GM21360 (cell line): Measurements from ENCODE around the gene CFAP45.

Experiments
- ATAC-seq: cut with Tn5 transposase; IDR thresholded peaks from one replicate; pipeline ENCODE4 v1.9.1; 2021; ENCODE audit warnings: mild to moderate bottlenecking, moderate library complexity; ENCODE audit not compliant: unreplicated experiment

Gene CFAP45

DNA sequence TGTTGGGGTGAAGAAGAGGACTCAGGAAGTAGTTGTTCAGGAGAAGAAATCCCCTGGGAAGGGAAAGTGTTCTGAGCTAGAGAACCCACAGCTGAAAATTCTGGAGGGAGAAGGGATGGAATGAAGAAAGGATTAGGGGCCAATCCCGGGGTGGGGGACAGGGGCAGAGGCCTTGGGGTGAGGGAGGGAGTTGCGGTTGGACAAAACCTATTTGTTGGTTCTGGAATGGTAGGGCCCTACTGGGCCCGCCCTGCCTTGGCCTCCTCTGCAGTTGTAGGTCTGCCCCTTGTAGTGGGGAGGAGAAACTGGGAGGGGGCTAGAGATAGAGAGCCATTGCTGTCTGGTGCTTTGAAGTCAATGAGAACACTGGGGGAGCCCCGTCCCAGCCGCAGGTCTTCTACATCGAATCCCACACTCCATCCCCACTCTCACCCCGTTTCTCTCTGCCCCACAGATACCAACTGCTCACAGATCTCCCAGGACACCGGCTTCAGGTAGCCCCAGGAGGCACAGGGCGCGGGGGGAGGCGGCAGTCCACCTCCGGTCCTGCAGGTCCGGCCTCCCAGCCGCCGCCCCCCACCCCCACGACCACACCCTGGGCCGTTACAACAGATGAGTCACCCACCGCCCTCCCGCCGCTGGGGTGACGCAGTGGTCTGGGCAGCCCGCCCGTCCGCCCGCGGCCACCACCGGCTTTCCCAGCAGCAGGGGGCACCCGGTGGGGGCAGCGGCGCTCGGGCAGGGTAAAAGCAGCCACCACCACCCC, 24.2 kb upstream of the CFAP45 start:
- ATAC-seq, result no peak

DNA sequence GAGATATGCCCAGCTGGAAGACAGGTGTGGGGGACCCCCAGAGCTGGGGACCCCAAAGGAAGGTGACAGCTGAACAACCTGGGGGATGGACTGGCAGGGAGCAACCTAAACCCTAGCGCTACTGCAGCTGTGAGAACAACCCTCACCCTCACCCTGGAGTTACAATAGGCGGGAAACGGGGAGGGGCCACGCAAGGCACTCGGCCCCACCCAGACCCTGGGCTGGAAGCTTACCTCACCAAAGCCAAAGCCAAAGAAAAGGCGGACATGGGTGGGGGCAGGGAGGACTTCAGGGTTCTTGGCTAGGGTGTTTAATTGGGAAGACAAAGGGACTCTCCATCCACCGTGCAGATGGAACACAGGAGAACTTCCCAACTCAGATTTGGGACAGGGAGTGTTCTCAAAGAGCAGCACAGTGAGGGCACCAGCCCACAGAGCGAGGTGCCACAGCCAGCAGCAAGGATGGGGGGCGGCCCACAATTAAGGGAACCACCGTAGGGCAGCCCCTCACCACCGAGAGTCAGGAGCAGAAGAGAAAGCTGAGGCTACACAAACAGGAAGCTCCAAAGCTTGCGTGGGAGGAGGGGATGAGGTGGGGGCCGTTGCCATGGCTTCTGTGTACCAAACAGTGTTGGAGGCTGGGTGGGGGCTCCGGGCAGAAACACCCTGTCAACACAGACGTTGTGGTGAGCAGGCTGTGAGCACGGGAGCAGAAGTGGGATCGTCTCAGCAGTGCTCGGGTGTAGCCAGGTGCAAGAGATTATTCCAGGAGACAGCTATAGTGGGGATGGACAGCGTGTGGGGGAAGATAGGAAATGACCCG, 23.4 kb upstream of the CFAP45 start:
- peak; percentile 29 for ATAC-seq

DNA sequence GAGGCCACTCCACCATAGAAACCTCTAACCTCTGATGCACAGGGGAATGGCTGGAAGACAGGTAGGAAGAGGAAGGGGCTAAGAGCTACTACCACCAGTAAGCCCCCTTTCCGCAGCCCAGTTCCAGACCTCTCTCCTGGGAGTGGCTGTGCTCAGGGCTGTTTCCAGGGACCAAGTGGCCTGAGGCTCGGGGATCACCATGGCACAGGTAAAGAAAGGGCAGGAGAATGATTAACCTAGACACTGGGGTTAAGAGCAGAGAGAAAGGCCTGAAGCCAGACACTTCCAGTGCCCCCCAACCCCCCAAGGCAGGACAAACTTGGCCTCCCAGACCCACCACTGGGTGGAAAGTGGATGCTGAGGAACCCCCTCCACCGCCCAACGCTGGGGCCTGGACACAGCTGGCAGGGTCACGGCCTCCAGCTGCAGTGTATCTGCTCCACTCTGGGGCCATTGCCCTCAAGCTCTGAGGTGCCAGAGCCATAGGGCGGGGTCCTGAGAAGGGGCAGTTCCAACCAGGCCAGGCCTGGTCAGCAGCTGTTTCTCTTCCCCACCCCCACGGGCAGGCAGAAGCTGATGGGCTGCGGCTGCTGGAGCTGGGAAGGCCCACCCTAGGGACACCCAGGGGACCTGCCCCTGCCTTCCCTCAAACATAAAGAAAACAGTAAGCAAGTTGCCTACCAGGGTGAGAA, 22.7 kb upstream of the CFAP45 start:
- no peak for ATAC-seq

DNA sequence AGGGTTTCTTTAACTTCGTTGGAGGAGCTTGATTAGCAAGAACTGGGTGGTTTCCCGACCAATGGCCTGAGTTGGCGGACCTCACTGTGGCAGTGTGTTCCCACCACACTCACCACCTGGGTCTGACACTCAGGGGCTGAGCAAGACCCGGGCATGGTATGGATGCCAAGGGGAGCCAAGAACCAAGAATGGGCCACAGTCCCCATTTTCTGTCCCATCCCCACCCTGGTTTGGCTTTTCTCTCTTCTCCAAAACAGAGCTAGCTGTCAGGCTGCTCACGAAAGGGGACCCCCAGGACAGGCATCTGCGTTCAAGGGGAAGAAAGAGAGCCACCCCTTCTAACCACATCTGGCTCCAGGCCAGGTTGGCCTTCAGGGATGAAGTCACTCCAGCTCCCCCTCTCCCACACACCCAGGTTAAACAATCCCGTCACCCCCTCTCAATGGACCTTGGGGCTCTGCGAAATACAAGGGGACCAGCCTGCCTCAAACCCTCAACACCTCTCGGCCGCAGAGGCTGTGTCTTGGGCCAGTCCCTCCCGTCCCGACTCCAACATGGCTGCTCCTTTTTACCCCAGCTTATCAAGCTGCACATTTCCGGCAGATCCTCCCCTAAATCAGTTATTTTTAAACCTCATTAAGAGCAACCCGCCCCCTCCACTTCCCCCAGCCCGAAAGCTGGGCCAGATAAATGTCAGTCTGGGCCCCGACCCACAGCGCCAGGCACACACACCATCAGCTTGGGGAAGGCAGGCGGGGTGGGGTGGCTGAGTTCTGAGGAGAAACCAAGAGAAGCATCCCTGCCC, 21.9 kb upstream of the CFAP45 start:
- ATAC-seq, result no peak

DNA sequence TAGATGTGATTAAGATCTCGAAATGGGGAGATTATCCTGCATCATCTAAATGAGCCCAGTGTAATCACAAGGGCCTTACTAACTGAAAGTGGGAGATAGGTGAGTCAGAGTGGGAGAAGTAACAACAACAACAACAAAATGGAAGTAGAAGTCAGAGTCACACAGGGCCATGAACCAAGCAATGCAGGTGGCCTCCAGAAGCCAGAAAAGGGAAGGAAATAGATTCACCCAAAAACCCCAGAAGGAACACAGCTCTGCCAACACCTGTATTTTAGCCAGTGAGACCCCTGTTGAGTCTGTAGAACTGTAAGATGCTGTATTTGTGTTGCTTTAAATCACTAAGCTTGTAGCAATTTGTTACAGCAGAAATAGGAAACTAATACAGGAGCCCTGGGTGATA, 21.3 kb upstream of the CFAP45 start:
- no peak for ATAC-seq

DNA sequence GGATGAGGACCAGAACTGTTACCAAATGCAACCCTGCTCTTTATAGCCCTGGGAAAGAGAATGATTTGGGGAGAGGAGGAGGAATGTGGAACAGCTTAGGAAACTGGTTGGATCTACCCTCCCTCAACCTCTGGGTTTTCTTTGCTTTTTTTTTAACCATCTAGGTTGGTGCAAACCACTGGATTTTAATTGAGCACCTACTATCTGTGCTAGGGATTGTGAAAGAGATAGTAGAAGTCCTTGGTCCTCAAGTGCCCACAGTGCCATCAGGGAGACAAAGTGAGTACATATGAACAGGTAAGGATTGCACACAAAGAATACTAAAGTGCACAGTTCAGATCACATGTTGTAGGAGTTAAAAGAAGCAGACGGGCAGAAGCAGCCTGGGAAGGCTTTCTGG, 20.7 kb upstream of the CFAP45 start:
- ATAC-seq, result no peak

DNA sequence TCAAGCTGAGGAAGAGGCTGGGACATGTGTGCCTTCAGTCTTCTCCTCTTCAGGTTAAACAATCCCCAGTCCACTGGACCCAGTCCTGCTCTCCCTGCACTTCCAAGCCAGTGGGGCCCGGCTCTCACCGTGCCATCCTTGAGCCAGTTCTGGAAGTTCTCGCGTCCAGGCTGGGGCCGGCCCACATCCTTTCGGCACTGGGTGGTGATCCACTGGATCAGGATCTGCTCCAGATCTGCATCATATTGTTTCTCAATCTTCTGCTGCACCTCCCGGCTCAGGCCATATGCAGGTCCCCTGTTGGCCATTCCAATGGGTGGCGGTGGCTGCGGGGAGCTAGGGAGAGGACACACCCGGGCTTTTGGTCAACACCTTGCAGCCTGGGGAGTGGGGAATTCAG, 20.2 kb upstream of the CFAP45 start:
- ATAC-seq, result no peak

DNA sequence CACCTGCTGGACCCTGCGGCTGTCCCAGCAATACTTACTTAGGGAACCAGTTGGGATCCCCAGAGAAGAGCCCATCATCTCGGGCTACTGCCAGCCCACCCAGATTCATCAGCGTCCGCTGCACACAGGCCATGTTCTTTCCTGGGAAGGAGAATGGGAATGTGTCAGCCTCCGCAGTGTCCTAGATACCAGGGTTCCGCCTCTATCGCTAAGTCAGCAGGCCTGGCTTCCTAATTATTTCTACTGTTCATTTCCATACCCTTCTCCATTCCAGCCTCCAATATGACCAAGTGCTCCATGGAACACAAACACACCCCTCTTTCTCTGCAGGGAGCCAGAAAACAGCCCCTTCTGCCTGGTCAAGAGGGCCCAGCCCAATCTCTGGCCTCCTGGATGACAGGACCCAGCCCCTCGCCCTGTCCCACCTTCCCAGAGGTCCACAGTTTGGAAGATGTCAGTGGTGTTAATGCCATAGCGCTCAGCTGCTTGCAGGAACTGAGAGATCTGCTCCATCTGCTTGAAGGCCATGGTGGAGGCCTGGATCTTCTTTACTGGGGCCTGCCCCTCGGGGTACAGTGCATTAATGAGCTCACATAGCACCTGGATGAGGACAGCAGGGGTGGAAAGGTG, 19.4 kb upstream of the CFAP45 start:
- ATAC-seq, result no peak

DNA sequence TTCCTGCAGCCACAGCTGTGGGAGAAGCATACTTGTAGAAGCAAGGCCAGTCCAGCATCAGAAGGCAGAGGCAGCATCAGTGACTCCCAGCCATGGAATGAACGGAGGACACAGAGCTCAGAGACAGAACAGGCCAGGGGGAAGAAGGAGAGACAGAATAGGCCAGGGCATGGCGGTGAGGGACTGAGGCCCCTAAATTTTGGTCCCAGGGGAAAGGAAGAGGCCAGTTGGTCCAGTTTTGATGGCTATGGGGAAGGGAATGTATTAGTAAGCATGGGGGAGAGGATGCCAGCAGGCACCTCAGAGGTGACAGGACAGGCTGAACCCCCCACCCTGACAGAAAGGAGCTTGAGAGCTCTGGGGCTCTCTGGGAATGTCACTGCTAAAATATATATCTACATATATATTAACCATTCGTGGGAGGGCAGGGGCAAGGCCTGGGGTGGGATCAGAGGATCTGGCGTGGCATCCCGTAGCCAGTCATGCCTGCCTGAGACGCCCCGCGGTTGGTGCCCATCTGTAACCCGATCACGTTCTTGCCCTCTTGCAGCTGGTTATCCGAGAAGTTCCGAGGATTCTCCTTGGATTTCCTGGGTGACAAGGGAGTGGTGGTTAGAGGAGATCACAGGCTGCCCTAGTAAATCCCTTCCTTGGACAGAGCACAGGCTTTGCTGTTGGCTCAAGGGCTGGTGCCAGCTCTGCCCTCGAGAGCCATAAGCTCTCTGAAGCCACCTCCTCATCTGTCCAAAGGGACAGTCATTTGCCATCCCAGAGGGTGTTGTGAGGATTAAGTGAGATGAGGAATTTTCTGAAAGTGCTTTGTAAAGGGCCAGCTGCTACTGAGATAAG, 18.6 kb upstream of the CFAP45 start:
- ATAC-seq, result no peak

DNA sequence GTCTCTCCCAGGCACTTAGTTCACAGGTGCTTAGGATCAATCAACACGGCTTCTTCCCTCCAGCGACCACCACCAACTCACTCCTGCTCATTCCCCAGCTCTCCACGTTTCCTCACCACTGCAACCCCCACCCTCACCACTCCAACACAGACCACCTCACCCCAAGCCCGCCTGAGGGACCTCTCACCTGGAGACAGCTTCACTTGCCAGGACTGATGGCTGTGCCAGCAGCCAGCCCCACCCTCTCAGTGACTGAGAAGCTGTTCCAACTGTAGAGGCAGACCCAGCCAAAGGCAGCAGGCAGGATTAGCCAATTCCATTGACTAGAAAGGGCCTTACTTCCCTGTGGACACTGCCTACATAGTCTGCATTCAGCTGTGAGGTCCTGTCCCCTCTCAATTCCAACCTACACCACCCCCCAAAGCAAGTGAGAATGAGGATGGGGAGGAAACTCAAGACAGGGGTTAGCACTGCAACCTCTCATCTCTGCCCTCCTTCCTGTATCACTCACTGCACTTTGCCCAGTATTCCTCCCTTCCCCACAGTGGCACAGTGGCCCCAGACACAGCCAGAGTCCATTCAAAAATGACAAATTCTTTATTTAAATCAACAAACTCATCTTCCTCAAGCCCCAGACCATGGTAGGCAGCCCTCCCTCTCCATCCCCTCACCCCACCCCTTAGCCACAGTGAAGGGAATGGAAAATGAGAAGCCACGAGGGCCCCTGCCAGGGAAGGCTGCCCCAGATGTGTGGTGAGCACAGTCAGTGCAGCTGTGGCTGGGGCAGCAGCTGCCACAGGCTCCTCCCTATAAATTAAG, 17.8 kb upstream of the CFAP45 start:
- ATAC-seq, result no peak

DNA sequence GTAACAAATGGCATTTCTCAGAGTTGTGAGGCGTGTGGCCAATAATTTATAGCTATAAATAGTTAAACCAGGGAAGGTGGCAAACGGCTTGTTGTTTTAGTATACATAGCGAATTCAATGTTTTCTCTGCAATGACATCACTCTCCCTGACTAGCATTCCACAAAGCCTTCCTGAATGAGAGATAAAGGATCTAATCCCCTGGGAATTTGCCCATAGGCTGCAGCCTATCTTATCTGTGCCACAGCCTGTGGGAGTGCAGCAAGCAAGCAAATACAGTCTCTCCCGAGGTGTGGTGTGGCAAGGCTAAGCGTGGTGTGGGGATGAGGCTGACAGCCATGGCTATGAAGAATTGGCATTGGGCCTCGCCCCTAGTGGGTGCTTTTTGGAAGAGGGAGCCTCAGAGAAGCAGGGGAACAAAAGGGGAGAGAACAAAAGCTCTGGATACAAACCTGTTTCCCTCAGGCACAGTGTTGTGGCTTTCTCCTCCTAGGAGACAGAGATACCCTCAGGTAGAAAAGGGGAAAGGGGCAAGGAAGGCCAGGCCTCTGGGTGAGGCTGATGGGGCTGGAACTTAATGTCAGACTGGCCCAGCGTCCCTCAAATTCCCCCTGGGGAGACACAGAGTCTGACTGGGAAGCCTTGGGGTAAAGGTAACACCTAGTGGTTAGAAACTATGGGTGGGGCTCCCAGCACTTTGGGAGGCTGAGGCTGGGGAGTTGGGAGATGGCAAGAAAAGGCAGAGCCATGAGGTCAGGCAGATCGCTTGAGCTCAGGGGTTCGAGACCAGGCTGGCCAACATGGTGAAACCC, 16.5 kb upstream of the CFAP45 start:
- no peak for ATAC-seq

DNA sequence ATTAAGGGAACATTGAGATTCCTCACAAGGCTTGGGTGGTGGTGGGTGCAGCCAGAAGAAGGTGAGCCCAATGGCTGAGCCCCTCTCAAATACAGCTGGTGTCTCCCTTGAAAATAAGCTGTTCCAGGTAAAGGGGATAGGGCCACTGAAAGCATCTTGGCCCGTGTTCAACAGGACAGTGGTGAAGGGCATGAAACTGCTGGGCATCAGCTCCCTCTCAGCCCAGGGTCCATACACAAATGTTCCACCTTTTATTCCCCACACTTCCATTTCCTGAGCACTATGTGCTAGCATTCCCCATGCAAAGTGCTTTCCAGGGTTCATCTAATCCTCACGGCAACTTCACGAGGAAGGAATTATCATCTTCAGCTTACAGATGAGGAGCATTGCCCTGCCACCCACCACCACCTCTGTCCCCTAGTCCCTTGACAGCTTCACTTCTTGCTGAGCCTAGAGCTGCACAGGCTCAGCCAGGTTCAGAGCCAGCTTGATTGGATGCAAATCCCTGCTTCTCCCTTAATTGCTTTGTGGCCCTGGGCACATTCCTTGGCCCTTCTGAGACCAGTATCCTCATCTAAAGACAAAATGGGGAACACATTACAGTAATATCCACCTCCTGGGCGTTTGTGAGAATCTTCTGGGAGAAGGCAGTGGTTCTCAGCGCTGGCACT, 15.7 kb upstream of the CFAP45 start:
- ATAC-seq, result no peak

DNA sequence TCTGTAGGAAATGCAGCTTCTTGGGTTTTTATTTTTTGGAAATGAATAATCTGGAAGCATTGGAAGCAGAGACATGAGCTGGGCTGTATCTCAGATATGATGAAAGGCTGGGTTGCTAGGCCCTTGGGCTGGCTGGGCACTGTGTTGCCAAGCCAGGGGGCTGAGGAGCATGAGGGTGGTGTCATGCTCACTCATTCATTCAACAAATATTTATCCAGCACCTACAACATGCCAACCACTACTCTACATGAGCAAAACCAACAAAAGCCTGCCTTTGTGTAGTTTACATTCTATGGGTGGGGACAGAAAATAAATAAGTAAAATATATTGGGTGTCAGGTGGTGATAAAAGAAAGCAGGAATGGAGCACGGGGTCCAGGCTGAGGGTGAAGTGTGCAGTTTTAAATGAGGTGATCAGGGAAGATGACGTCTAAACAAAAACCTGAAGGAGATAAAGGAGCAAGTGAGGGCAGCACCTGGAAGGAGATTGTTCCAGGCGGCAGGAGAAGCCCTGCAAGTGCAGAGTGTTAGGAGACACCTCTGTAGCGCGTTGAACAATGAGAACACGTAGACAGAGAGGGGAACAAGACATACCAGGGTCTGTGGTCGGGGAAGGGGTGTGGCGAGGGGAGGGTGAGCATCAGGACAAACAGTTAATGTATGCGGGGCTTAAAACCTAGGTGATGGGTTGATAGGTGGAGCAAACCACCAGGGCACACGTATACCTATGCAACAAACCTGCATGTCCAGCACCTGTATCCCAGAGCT, 14.5 kb upstream of the CFAP45 start:
- no peak for ATAC-seq

DNA sequence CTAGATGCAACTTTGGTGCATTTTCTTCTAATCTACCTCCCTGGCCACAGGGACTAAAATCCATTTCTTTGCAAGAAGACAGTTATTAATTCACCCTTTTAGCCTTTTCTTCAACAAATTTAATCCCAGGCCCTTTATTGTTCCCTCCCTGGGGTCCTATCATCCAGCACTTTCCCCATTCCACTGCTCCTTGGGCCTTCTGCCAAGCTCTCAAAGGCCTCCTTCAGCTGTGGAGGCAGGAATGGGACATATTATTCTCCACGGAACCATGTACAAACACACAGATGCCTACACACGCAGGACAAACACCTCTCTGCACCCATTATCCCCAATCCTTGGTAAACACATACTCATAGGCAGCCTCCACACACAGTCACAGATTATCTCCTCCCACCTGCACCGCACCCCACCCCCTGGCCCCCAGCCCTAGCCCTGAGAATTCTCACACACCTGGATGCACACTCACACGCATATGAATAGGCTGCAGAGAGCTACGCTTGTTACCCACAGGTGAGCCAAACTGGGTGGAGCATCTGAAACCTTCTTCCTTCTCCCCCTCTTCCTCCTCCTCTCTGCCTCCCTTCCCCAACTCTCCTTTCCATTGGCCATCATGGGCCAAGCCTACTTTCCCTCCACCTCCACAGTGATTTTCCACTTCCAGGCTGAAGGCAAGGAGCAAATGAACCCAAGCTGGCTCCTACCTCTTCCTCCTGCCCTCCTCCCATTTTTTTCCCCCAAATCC, 13.7 kb upstream of the CFAP45 start:
- ATAC-seq, result no peak

DNA sequence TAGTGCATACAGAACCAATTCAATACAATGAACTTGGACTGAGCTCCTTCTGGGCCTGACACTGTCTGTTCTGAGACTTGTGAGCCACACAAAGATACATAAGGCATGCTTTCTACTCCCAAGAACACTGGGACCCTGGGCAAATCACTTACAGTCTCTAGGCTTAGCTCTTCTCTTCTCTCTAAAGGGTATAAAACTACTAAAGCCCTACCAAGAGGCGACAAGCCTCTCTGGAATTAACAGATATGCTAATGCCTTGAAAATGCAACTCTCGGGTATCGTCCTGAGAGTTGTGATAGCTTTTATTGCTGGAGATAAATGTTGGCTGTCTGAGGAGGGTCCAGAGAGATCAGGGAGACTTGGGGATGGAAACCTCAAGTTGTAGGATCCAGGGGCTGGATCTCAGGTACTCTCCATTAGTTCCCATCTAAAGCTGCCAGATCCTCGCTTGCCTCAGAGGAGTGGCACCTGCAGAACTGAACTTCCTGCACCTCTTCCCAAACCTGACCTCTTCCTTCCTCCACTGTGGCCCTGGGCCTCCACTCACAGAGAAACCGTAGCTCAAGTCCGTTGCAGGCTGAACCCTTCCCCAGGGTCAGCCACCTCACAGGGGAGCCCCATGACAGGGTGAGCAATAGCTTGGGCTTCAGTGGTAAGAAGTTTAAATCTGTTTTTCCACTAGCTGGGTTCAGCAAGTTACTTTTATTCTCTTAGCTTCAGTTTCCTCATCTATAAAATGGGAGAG, 11.5 kb upstream of the CFAP45 start:
- ATAC-seq, result no peak
